Liver (tissue), 3 donors: ENCODE measurements around the gene F8A2.

Experiments used
- EGR1 ChIP-seq, 2 donors: IDR thresholded peaks; 2 replicates each; pipeline ENCODE4 v1.6.1; 2016 to 2018; ENCODE audit warnings: antibody characterized with exemption in 2 of 2, low read depth in 2 of 2
- GABPA ChIP-seq, 2 donors: IDR thresholded peaks in 1 of 2; conservative IDR thresholded peaks in 1 of 2; 2 replicates each; pipeline ENCODE4 v1.6.1; 2016; ENCODE audit warnings: antibody characterized with exemption in 2 of 2, mild to moderate bottlenecking in 1 of 2, moderate library complexity in 1 of 2
- JUND ChIP-seq, 2 donors: IDR thresholded peaks; 2 replicates each; pipeline ENCODE4 v1.6.1; 2016; ENCODE audit warnings: antibody characterized with exemption in 2 of 2
- NR2F2 ChIP-seq: IDR thresholded peaks from 2 replicates; pipeline ENCODE4 v1.6.1; 2016; ENCODE audit warnings: antibody characterized with exemption
- RXRA ChIP-seq, 2 donors: IDR thresholded peaks; 2 replicates each; pipeline ENCODE4 v1.6.1; 2017 to 2018; ENCODE audit warnings: antibody characterized with exemption in 2 of 2, mild to moderate bottlenecking in 1 of 2
- SP1 ChIP-seq: IDR thresholded peaks from 2 replicates; pipeline ENCODE4 v1.6.1; 2018; ENCODE audit warnings: antibody characterized with exemption, mild to moderate bottlenecking
- TAF1 ChIP-seq: conservative IDR thresholded peaks from 2 replicates; pipeline ENCODE4 v1.6.1; 2016; ENCODE audit warnings: antibody characterized with exemption, mild to moderate bottlenecking
- YY1 ChIP-seq: IDR thresholded peaks from 2 replicates; pipeline ENCODE4 v1.6.1; 2016; ENCODE audit warnings: antibody characterized with exemption, mild to moderate bottlenecking
- TF ChIP-seq, protein P1 (sequence below): fragments of 150-350 bp; IDR thresholded peaks from 2 replicates; pipeline ENCODE4 v1.5.1; 2017; ENCODE audit warnings: improper control_type of control experiment, low read depth, low read length; ENCODE audit not compliant: missing input control
- TF ChIP-seq, protein P2 (sequence below): IDR thresholded peaks from 2 replicates; pipeline ENCODE4 v1.6.1; 2016; ENCODE audit warnings: antibody characterized with exemption, mild to moderate bottlenecking
- TF ChIP-seq, protein P3 (sequence below): IDR thresholded peaks from 2 replicates; pipeline ENCODE4 v1.6.1; 2016; ENCODE audit warnings: antibody characterized with exemption
- TF ChIP-seq, protein P4 (sequence below): IDR thresholded peaks from 2 replicates; pipeline ENCODE4 v1.6.1; 2016; ENCODE audit warnings: antibody characterized with exemption
- donor health status: healthy.
- donor health status: healthy.

DNA sequence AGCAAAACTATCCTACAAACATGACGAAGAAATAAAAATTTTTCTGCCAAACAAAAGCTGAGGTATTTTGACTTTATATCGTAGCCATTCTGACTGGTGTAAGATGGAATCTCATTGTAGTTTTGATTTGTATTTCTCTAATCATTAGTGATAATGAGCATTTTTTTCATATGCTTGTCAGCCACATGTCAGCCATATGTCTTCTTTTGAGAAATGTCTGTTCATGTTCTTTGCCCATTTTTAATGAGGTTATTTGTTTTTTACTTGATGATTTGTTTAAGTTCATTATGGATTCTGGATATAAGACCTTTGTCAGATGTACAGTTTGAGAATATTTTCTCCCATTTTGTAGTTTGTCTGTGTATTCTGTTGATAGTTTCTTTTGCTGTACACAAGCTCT lies 24.5 kb downstream of the F8A2 start:
- TF ChIP-seq, protein P1, sequence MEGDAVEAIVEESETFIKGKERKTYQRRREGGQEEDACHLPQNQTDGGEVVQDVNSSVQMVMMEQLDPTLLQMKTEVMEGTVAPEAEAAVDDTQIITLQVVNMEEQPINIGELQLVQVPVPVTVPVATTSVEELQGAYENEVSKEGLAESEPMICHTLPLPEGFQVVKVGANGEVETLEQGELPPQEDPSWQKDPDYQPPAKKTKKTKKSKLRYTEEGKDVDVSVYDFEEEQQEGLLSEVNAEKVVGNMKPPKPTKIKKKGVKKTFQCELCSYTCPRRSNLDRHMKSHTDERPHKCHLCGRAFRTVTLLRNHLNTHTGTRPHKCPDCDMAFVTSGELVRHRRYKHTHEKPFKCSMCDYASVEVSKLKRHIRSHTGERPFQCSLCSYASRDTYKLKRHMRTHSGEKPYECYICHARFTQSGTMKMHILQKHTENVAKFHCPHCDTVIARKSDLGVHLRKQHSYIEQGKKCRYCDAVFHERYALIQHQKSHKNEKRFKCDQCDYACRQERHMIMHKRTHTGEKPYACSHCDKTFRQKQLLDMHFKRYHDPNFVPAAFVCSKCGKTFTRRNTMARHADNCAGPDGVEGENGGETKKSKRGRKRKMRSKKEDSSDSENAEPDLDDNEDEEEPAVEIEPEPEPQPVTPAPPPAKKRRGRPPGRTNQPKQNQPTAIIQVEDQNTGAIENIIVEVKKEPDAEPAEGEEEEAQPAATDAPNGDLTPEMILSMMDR = no peak
- TF ChIP-seq, protein P2, sequence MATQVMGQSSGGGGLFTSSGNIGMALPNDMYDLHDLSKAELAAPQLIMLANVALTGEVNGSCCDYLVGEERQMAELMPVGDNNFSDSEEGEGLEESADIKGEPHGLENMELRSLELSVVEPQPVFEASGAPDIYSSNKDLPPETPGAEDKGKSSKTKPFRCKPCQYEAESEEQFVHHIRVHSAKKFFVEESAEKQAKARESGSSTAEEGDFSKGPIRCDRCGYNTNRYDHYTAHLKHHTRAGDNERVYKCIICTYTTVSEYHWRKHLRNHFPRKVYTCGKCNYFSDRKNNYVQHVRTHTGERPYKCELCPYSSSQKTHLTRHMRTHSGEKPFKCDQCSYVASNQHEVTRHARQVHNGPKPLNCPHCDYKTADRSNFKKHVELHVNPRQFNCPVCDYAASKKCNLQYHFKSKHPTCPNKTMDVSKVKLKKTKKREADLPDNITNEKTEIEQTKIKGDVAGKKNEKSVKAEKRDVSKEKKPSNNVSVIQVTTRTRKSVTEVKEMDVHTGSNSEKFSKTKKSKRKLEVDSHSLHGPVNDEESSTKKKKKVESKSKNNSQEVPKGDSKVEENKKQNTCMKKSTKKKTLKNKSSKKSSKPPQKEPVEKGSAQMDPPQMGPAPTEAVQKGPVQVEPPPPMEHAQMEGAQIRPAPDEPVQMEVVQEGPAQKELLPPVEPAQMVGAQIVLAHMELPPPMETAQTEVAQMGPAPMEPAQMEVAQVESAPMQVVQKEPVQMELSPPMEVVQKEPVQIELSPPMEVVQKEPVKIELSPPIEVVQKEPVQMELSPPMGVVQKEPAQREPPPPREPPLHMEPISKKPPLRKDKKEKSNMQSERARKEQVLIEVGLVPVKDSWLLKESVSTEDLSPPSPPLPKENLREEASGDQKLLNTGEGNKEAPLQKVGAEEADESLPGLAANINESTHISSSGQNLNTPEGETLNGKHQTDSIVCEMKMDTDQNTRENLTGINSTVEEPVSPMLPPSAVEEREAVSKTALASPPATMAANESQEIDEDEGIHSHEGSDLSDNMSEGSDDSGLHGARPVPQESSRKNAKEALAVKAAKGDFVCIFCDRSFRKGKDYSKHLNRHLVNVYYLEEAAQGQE = no peak
- TF ChIP-seq NR2F2 (no peak), JUND (IDR thresholded peaks at IDR 0.05) (no peak), YY1 (no peak), TAF1 (no peak), EGR1 (IDR thresholded peaks at IDR 0.05; ENCODE audit: low read depth in 2 of 2) (no peak), GABPA (IDR thresholded peaks at IDR 0.05 in 1 of 2, conservative IDR thresholded peaks at IDR 0.05 in 1 of 2) (no peak), SP1 (no peak), RXRA (IDR thresholded peaks at IDR 0.05) (no peak)
- TF ChIP-seq, protein P3, sequence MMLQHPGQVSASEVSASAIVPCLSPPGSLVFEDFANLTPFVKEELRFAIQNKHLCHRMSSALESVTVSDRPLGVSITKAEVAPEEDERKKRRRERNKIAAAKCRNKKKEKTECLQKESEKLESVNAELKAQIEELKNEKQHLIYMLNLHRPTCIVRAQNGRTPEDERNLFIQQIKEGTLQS = no peak
- TF ChIP-seq, protein P4, sequence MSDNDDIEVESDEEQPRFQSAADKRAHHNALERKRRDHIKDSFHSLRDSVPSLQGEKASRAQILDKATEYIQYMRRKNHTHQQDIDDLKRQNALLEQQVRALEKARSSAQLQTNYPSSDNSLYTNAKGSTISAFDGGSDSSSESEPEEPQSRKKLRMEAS = no peak
